Body of pancreas (tissue), 4 donors: ENCODE data around the gene SNX30. TPM values are rescaled to one million over a fixed set of nuclear protein-coding genes. Genes with fewer than 3 reads are reported as not detected.

Experiments used
- ATAC-seq: fragments of 150-250 bp; one replicate; pipeline ENCODE4 v1.9.1; 2016
- DNase-seq, 4 donors: peaks; one replicate each; pipeline ENCODE4 v3.0.0-alpha.2; 2019
- H3K27ac ChIP-seq, 4 donors: fragments of 200-600 bp; sonication (generic); 1 replicate in 3 of 4; 2 replicates in 1 of 4; pipeline versions ENCODE4 v1.5.1 to v1.6.1; 2016 to 2019; ENCODE audit warnings: mild to moderate bottlenecking in 1 of 4, mixed read lengths in 1 of 4, moderate library complexity in 1 of 4
- H3K27me3 ChIP-seq, 2 donors: fragments of 200-600 bp; sonication (generic); one replicate each; pipeline ENCODE4 v1.6.0; 2016; ENCODE audit warnings: mild to moderate bottlenecking in 1 of 2
- H3K36me3 ChIP-seq, 2 donors: fragments of 200-600 bp; sonication (generic); replicated peaks in 1 of 2; 2 replicates each; pipeline ENCODE4 v1.5.1; 2016; ENCODE audit warnings: low read depth in 2 of 2; ENCODE audit not compliant: insufficient read depth in 1 of 2
- H3K4me1 ChIP-seq: fragments of 200-600 bp; sonication (generic); one replicate; pipeline ENCODE4 v1.6.0; 2016
- H3K4me3 ChIP-seq, 2 donors: fragments of 200-600 bp; sonication (generic); 1 replicate in 1 of 2; 2 replicates in 1 of 2; pipeline ENCODE4 v1.5.1; 2016 to 2019
- H3K9me3 ChIP-seq, 3 donors: fragments of 200-600 bp; sonication (generic); 1 replicate in 2 of 3; 2 replicates in 1 of 3; pipeline ENCODE4 v1.5.1; 2016
- POLR2A ChIP-seq, 3 donors: fragments of 450-650 bp; IDR thresholded peaks; one replicate each; pipeline ENCODE4 v1.6.1; 2016; ENCODE audit warnings: antibody characterized with exemption in 3 of 3, mild to moderate bottlenecking in 2 of 3
- WGBS, 2 donors: methylation state at CpG; one replicate each; pipeline ENCODE4 v1.1.5; 2017; 5-methylcytosine and 5-hydroxymethylcytosine counted together
- intact Hi-C: fragments of 100-400 bp; cut with DNase I; formaldehyde crosslinking; loops from one replicate; pipeline ENCODE4 v1.15.1; 2023
- total RNA-seq, 2 donors: library from RNA; depleted of rRNA; stranded (reverse); fragments of >200 nt; gene quantifications; one replicate each; pipeline ENCODE4 v1.1.0, GENCODE V29; 2016
- TF ChIP-seq, protein P1 (sequence below), 7 experiments: fragments of 450-650 bp in 4 of 7; fragments of 200-600 bp in 3 of 7; sonication (generic) in 3 of 7; IDR thresholded peaks; one replicate each; pipeline ENCODE4 v1.5.1; 2016 to 2019; ENCODE audit warnings: antibody characterized with exemption in 7 of 7

The SNX30 gene
- total RNA-seq, 2 donors from 2014 or later, result 4.6 to 8.6 TPM

DNA sequence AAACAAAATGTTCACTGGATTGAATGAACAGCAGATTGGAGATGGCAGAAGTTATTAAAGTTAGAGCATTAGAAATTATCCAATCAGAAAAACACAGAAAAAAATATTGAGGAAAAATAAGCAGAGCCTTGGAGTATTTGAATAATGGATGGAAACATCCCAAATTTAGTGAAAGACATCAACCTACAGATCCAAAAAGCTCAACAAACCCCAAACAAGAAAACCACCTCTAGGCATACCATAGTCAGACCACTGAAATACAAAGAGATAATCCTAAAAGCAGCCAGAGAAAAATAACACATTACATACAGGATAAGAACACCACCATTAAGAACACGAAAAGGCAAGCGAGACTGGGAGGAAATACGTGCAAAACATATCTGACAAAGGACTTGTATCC is 37.9 kb upstream of the SNX30 start:
- Histone ChIP-seq H3K9me3 (no peaks in the 10 kb centered on the region), H3K36me3 (no peaks in the 10 kb centered on the region), H3K4me1 (peaks cover 11% of the 10 kb centered on the region), H3K27ac (no peak overlapping the region), H3K27me3 (no peaks in the 10 kb centered on the region), H3K4me3 (no peak overlapping the region)
- no peak for ATAC-seq
- intact Hi-C loops, result no loop called here
- no peak for TF ChIP-seq POLR2A (IDR thresholded peaks at IDR 0.05)
- TF ChIP-seq, protein P1, sequence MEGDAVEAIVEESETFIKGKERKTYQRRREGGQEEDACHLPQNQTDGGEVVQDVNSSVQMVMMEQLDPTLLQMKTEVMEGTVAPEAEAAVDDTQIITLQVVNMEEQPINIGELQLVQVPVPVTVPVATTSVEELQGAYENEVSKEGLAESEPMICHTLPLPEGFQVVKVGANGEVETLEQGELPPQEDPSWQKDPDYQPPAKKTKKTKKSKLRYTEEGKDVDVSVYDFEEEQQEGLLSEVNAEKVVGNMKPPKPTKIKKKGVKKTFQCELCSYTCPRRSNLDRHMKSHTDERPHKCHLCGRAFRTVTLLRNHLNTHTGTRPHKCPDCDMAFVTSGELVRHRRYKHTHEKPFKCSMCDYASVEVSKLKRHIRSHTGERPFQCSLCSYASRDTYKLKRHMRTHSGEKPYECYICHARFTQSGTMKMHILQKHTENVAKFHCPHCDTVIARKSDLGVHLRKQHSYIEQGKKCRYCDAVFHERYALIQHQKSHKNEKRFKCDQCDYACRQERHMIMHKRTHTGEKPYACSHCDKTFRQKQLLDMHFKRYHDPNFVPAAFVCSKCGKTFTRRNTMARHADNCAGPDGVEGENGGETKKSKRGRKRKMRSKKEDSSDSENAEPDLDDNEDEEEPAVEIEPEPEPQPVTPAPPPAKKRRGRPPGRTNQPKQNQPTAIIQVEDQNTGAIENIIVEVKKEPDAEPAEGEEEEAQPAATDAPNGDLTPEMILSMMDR (IDR thresholded peaks at IDR 0.05), result no peak
- WGBS, 2 donors, result 91 to 96% methylated on average over 3 of the region's 3 CpGs
- no peak for DNase-seq

DNA sequence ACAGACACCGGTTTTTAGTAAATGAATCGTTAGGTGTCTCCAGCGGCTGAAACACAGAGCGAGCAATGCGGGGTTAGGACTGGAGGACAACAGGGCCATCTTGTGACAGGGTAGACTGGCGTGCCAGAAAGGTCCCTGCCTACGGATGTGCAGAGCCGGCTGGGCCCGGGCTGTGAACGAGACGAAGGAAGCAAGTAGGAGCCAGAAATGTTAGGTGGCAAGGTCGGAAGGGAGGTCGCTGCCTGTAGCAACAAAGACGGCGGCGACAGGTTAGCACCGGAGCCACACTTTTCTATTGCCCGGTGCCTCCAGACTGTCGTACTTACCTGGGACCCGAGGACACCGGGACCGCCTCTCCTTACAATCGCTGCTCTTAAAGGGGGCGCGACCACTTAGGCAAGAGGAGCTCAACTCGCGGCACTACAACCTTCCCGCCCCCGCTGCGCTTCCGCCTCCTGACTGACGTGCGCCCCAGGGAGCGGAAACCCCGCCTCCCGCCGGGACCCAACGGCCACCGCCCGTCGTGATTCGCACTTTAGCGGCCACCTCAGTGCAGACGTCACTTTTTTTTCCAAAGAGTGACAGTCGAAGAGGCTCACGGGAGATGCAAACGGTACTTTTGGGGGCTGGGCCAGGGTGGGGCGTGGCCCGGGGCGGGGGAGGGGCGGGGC is 32.8 kb upstream of the SNX30 start, which contains the start of gene INIP:
INIP (minus strand) TSS at position 457 of the 671 bp plus-strand sequence. CDS start 1,632 bp downstream, outside the sequence.
- H3K36me3 ChIP-seq, result no peaks in the 10 kb centered on the region
- peak within 1 kb of the TSS; percentile 73 to 88 (median 85) for H3K27ac ChIP-seq
- ATAC-seq (peak; percentile 99), DNase-seq (peak; percentile 96 to 98 (median 96))
- intact Hi-C loops, result no loop called here
- peaks cover 11% of the 10 kb centered on the region for H3K4me1 ChIP-seq
- 0 to 1% methylated on average over 27 to 50 of the region's 51 CpGs for WGBS, 2 donors
- TF ChIP-seq POLR2A (IDR thresholded peaks at IDR 0.05), result peak; percentile 33 to 85 (median 72)
- TF ChIP-seq, protein P1 (IDR thresholded peaks at IDR 0.05), result no peak
- H3K9me3 ChIP-seq, result no peaks in the 10 kb centered on the region
- no peaks in the 10 kb centered on the region for H3K27me3 ChIP-seq
- peak within 1 kb of the TSS; percentile 53 for H3K4me3 ChIP-seq

DNA sequence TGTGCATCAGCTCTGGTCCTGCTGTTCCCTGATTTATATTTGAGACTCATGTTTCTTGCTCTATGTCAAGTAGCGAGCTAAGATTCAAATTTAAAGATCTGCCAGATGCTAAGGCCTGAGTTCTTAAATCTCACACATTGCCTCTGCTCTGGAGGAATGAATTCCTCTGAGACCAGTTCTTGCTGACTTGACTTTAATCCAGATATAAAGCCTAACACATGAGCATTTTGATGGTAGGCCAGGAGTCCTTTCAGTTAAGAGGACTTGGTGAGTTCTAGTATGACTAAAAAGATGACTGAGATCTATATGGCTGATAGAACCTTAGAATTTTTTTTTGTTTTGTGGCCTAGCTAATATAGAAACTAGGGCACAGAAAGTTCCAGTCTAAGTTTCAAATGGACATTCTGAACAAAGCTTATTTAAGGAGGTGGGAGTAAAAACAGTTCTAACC is 31.3 kb upstream of the SNX30 start:
- DNase-seq, result no peak
- Histone ChIP-seq H3K4me1 (peaks cover 11% of the 10 kb centered on the region), H3K27ac (peak overlapping the region in 1 of 4 donors; percentile 88), H3K9me3 (no peaks in the 10 kb centered on the region), H3K27me3 (no peaks in the 10 kb centered on the region), H3K4me3 (no peak overlapping the region), H3K36me3 (no peaks in the 10 kb centered on the region)
- intact Hi-C loops, result no loop called here
- WGBS, 2 donors, result 86 to 100% methylated on average over 1 of the region's 1 CpG
- TF ChIP-seq POLR2A (IDR thresholded peaks at IDR 0.05), result no peak
- TF ChIP-seq, protein P1 (IDR thresholded peaks at IDR 0.05), result no peak
- ATAC-seq, result no peak

DNA sequence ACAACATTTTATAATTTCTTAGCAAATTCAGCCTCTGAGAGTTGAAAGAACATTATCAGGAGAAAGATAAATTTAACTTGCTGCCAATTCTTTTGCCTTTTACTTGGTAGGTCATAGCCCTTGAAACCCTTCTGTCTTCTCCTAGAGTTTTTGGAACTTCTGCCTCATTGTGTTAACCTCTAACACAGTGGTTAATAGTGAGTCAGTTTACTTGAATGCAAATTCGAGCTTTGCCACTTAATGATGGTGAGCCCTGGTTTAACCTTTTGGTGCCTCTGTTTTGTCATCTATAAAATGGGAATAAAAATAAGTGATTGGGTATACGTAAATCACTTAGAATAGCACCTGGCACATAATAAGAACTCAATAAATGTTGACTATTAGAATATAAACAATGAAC is 30.9 kb upstream of the SNX30 start:
- TF ChIP-seq, protein P1 (IDR thresholded peaks at IDR 0.05), result no peak
- no peak for TF ChIP-seq POLR2A (IDR thresholded peaks at IDR 0.05)
- Histone ChIP-seq H3K36me3 (no peaks in the 10 kb centered on the region), H3K4me1 (peaks cover 11% of the 10 kb centered on the region), H3K9me3 (no peaks in the 10 kb centered on the region), H3K27me3 (no peaks in the 10 kb centered on the region), H3K4me3 (no peak overlapping the region), H3K27ac (no peak overlapping the region)
- intact Hi-C loops, result no loop called here
- 57 to 58% methylated on average over 2 of the region's 2 CpGs for WGBS, 2 donors
- no peak for DNase-seq
- no peak for ATAC-seq
